ENCODE data around the gene LTBP1.

GRCh38 chr2:33326100-33326499 is 379.3 kb downstream of the LTBP1 start:
- no peak for TF ChIP-seq CTCF (conservative IDR thresholded peaks at IDR 0.05)
- no peak for TF ChIP-seq EZH2 (IDR thresholded peaks at IDR 0.05; ENCODE audit: low read depth)
